Ishikawa (cell line): ENCODE results near the gene TPM3.
A peak's percentile ranks its signal among the peaks of the same experiment; 100 is the strongest.

ENCODE experiments used
- CEBPB ChIP-seq: IDR thresholded peaks from 2 replicates; pipeline ENCODE4 v1.6.1; 2012
- CREB1 ChIP-seq: IDR thresholded peaks from 2 replicates; pipeline ENCODE4 v1.6.1; 2012; ENCODE audit warnings: low read depth
- EGR1 ChIP-seq: IDR thresholded peaks from 2 replicates; pipeline ENCODE4 v1.6.1; 2012
- EP300 ChIP-seq: IDR thresholded peaks from 2 replicates; pipeline ENCODE4 v1.6.1; 2012; ENCODE audit warnings: borderline replicate concordance
- FOXM1 ChIP-seq: IDR thresholded peaks from 2 replicates; pipeline ENCODE4 v1.6.1; 2012; ENCODE audit warnings: low read depth, borderline replicate concordance
- NFIC ChIP-seq: IDR thresholded peaks from 2 replicates; pipeline ENCODE4 v1.6.1; 2012
- RAD21 ChIP-seq: IDR thresholded peaks from 2 replicates; pipeline ENCODE4 v1.6.1; 2012; ENCODE audit warnings: low read depth
- REST ChIP-seq: IDR thresholded peaks from 2 replicates; pipeline ENCODE4 v1.6.1; 2012; ENCODE audit warnings: low read depth, mild to moderate bottlenecking
- TAF1 ChIP-seq: IDR thresholded peaks from 2 replicates; pipeline ENCODE4 v1.6.1; 2012; ENCODE audit warnings: low read depth, mild to moderate bottlenecking
- TCF12 ChIP-seq: IDR thresholded peaks from 2 replicates; pipeline ENCODE4 v1.6.1; 2012; ENCODE audit warnings: low read depth
- TEAD4 ChIP-seq: IDR thresholded peaks from 2 replicates; pipeline ENCODE4 v1.6.1; 2012
- YY1 ChIP-seq: IDR thresholded peaks from 2 replicates; pipeline ENCODE4 v1.6.1; 2012; ENCODE audit warnings: low read depth
- ZBTB7A ChIP-seq: IDR thresholded peaks from 2 replicates; pipeline ENCODE4 v1.6.1; 2012; ENCODE audit warnings: low read depth
- TF ChIP-seq, protein P1 (sequence below): IDR thresholded peaks from 2 replicates; pipeline ENCODE4 v1.6.1; 2012
- TF ChIP-seq, protein P2 (sequence below): IDR thresholded peaks from 2 replicates; pipeline ENCODE4 v1.6.1; 2012

TPM3 gene

DNA sequence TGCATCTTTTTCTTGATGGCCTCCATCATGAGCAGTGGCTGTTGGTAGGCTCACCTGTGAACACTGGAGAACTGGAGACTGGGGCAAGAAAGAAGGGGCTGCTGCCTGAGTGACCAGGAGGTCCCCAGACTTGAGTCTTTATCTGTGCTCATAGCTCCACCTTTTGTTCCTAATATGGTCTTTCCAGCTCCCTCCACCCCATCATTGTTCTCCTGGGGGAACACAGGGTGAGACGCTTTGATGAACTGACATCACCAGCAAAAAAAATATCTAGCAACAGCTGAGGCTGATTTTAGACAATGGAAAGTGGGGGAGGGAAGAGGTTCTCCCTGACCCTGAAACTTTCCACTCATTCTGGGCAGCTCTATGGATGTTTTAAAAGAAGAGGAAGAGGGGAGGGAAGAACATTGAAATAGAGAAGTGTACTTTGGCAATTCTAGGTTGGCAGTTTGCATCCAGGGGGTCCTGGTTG lies at the start of gene TPM3:
TPM3 (minus strand) TSS at position 111 of the 472 bp plus-strand sequence; CDS start at position 29, 82 bp downstream.
- TF ChIP-seq TCF12 = 0 out of 2 replicates have a peak, but pooled peaks have one; percentile 23
- TF ChIP-seq, protein P1, sequence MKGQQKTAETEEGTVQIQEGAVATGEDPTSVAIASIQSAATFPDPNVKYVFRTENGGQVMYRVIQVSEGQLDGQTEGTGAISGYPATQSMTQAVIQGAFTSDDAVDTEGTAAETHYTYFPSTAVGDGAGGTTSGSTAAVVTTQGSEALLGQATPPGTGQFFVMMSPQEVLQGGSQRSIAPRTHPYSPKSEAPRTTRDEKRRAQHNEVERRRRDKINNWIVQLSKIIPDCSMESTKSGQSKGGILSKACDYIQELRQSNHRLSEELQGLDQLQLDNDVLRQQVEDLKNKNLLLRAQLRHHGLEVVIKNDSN = no peak
- peak; percentile 13; the same call in 1 of the 2 replicates for TF ChIP-seq EP300
- TF ChIP-seq RAD21 = no peak

DNA sequence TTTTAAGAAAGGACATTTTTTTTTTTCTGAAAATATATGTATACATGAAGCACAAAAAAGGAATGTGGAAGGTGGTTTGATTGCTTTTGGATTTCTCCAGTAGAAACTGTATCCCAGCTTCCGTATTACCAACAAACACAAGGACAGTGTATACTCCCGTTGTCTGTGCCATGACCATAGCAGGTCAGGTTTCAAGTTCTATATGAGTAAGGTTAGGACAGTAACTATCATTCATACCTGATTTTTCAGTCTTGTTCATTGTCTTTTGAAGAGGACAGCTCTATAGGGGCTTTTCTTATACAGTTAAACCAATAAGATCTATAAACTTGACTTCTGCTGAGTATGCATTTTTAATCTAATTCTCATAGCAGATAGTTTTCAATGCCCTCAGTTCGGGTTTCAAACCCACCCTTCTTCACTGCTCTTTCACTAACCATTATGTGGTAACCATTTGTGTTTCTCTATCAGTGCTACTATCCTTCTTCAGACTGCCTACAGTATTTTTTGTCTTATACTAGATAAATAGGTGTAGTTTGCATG lies 48.5 kb upstream of the TPM3 start:
- TF ChIP-seq EP300 (no peak), YY1 (no peak), RAD21 (no peak), CEBPB (no peak), REST (no peak), CREB1 (no peak), NFIC (no peak), TCF12 (no peak), TEAD4 (no peak), EGR1 (no peak), TAF1 (no peak), ZBTB7A (no peak), FOXM1 (no peak)
- TF ChIP-seq, protein P1 = no peak
- TF ChIP-seq, protein P2, sequence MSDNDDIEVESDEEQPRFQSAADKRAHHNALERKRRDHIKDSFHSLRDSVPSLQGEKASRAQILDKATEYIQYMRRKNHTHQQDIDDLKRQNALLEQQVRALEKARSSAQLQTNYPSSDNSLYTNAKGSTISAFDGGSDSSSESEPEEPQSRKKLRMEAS = no peak

GRCh38 chr1:154239491-154239890 lies 47.6 kb upstream of the TPM3 start:
- TF ChIP-seq REST (no peak), CEBPB (no peak), RAD21 (no peak), TCF12 (no peak), TEAD4 (no peak), FOXM1 (no peak), EP300 (no peak), EGR1 (no peak), CREB1 (no peak), TAF1 (no peak), NFIC (no peak), YY1 (no peak), ZBTB7A (no peak)
- TF ChIP-seq, protein P1 = no peak
- TF ChIP-seq, protein P2 = no peak

- TF ChIP-seq ZBTB7A (no peak), FOXM1 (no peak), CEBPB (no peak), CREB1 (no peak)
- TF ChIP-seq, protein P2 = no peak
- TF ChIP-seq, protein P1 = no peak
These were observed 46.1 kb upstream of the TPM3 start for GRCh38 chr1:154237880-154238506.

- TF ChIP-seq EGR1 (no peak), TAF1 (no peak), TEAD4 (no peak)
These were observed 45.5 kb upstream of the TPM3 start for GRCh38 chr1:154237435-154237834.
